Glomerular endothelial cell (primary cell): Measurements from ENCODE around the gene KRT9. TPM values are rescaled to one million over a fixed set of nuclear protein-coding genes. Genes with fewer than 3 reads are reported as not detected.
"Not testable (repeated sequence)": the region's sequence is repeated elsewhere in the genome, so short reads cannot be mapped to it uniquely, and the experiment has no call there.

Experiments
- DNase-seq: peaks from one replicate; pipeline ENCODE4 v3.0.0-alpha.2; 2011; ENCODE audit warnings: low read depth, low spot score; ENCODE audit errors: extremely low read depth
- total RNA-seq: library from RNA; depleted of rRNA; stranded (reverse); fragments of >200 nt; gene quantifications from 2 replicates; pipeline ENCODE4 v1.2.3, GENCODE V29; 2015

Gene KRT9
- total RNA-seq, 1 donor from 2014 or later: not detected

- no peak for DNase-seq
Measured at GRCh38 chr17:41547378-41547841, 24.4 kb downstream of the KRT9 start.

GRCh38 chr17:41546819-41547218 is 25.0 kb downstream of the KRT9 start:
- DNase-seq: no peak

- DNase-seq: no peak
Measured at GRCh38 chr17:41545829-41546410, 25.9 kb downstream of the KRT9 start.

GRCh38 chr17:41544935-41545334 is 26.9 kb downstream of the KRT9 start:
- DNase-seq: no peak

- no peak for DNase-seq
Measured at GRCh38 chr17:41544491-41544892, 27.4 kb downstream of the KRT9 start.

- DNase-seq: not testable (repeated sequence)
Measured at GRCh38 chr17:41542786-41543185, 29.1 kb downstream of the KRT9 start.

- DNase-seq: no peak
Measured at GRCh38 chr17:41542357-41542756, 29.5 kb downstream of the KRT9 start.

- DNase-seq: no peak
Measured at GRCh38 chr17:41540921-41541625, 30.8 kb downstream of the KRT9 start.

- no peak for DNase-seq
Measured at GRCh38 chr17:41539979-41540701, 31.7 kb downstream of the KRT9 start.

GRCh38 chr17:41539071-41539492 is 32.8 kb downstream of the KRT9 start:
- DNase-seq: no peak

- no peak for DNase-seq
Measured at GRCh38 chr17:41538565-41538991, 33.3 kb downstream of the KRT9 start.

- DNase-seq: no peak
Measured at GRCh38 chr17:41537990-41538389, 33.9 kb downstream of the KRT9 start.

GRCh38 chr17:41537614-41537954 is 34.3 kb downstream of the KRT9 start:
- DNase-seq: no peak

GRCh38 chr17:41536741-41537613 is 34.9 kb downstream of the KRT9 start:
- DNase-seq: no peak

GRCh38 chr17:41535764-41536481 is 35.9 kb downstream of the KRT9 start:
- DNase-seq: no peak

- no peak for DNase-seq
Measured at GRCh38 chr17:41534899-41535546, 36.8 kb downstream of the KRT9 start.

GRCh38 chr17:41533613-41534012 is 38.2 kb downstream of the KRT9 start:
- DNase-seq: no peak

GRCh38 chr17:41532947-41533570 is 38.8 kb downstream of the KRT9 start:
- no peak for DNase-seq

GRCh38 chr17:41531993-41532392 is 39.9 kb downstream of the KRT9 start:
- DNase-seq: no peak
